A673 (cell line): Measurements from ENCODE around the gene FKBP2. TPM values are rescaled to one million over a fixed set of nuclear protein-coding genes. Genes with fewer than 3 reads are reported as not detected.

Source experiments
- BruUV-seq: library from RNA; stranded (reverse); fragments of 400-500 nt; replicated peaks from 2 replicates; lab custom pipeline; 2021; lab: Mats Ljungman, UMichigan
- CTCF ChIA-PET: fragments of 300-600 bp; sonication (Branson Sonifier 250); formaldehyde crosslinking; loops from one replicate; lab custom pipeline; 2022; ENCODE audit warnings: antibody characterized with exemption; lab: Charles Lee
- POLR2A ChIA-PET: fragments of 300-600 bp; sonication (Branson Sonifier 250); formaldehyde crosslinking; loops from one replicate; lab custom pipeline; 2022; ENCODE audit warnings: antibody characterized with exemption; ENCODE audit not compliant: low non-redundant PET; lab: Charles Lee
- DNase-seq: peaks from one replicate; pipeline ENCODE4 v3.0.0-alpha.2; 2015; ENCODE audit warnings: low spot score
- H3K27ac ChIP-seq: fragments of 200-600 bp; sonication (generic); 2 replicates; pipeline ENCODE4 v1.5.1; 2016; ENCODE audit warnings: mixed run types, low read depth, mild to moderate bottlenecking, mixed read lengths, antibody characterized with exemption, low read length; ENCODE audit not compliant: poor library complexity, severe bottlenecking
- H3K27me3 ChIP-seq: fragments of 200-600 bp; sonication (generic); replicated peaks from 2 replicates; pipeline ENCODE4 v1.6.1; 2017; ENCODE audit warnings: mixed run types, low read depth, mild to moderate bottlenecking, mixed read lengths, antibody characterized with exemption, low read length; ENCODE audit not compliant: insufficient read depth, poor library complexity
- H3K36me3 ChIP-seq: fragments of 200-600 bp; sonication (generic); 2 replicates; pipeline ENCODE4 v1.6.1; 2016; ENCODE audit warnings: mixed run types, mild to moderate bottlenecking, mixed read lengths, antibody characterized with exemption, low read length; ENCODE audit not compliant: insufficient read depth, poor library complexity, severe bottlenecking
- H3K4me1 ChIP-seq: fragments of 200-600 bp; sonication (generic); 2 replicates; pipeline ENCODE4 v1.6.1; 2017; ENCODE audit warnings: mixed run types, mild to moderate bottlenecking, mixed read lengths, antibody characterized with exemption, low read length; ENCODE audit not compliant: insufficient read depth, poor library complexity, severe bottlenecking
- H3K4me3 ChIP-seq: fragments of 200-600 bp; sonication (generic); 2 replicates; pipeline ENCODE4 v1.5.1; 2016; ENCODE audit warnings: low read depth, mixed run types, mild to moderate bottlenecking, mixed read lengths, low read length; ENCODE audit not compliant: poor library complexity, severe bottlenecking
- H3K9me3 ChIP-seq: fragments of 200-600 bp; sonication (generic); 2 replicates; pipeline ENCODE4 v1.6.1; 2016; ENCODE audit warnings: mixed run types, low read depth, mild to moderate bottlenecking, mixed read lengths, antibody characterized with exemption, low read length; ENCODE audit not compliant: poor library complexity, severe bottlenecking
- EZH2 ChIP-seq: fragments of 200-600 bp; sonication (generic); IDR thresholded peaks from 2 replicates; pipeline ENCODE4 v1.6.1; 2017; ENCODE audit warnings: borderline replicate concordance, low read depth, mild to moderate bottlenecking, mixed read lengths, antibody characterized with exemption, low read length; ENCODE audit not compliant: poor library complexity, severe bottlenecking
- intact Hi-C: fragments of 100-400 bp; cut with micrococcal nuclease; formaldehyde crosslinking; loops from one replicate; pipeline ENCODE4 v1.10.0; 2022; ENCODE audit not compliant: unreplicated experiment
- total RNA-seq: library from RNA; stranded (reverse); gene quantifications from 2 replicates; pipeline ENCODE4 v1.2.3, GENCODE V29; 2021
- TF ChIP-seq, protein P1 (sequence below): fragments of 300-800, 200-600 bp; sonication (generic); conservative IDR thresholded peaks from 2 replicates; pipeline ENCODE4 v1.5.1; 2017; ENCODE audit warnings: low read depth, mild to moderate bottlenecking, antibody characterized with exemption, low read length, moderate library complexity, mixed read lengths

The FKBP2 gene
- total RNA-seq, 1 experiment from 2014 or later = 57.5 TPM

DNA sequence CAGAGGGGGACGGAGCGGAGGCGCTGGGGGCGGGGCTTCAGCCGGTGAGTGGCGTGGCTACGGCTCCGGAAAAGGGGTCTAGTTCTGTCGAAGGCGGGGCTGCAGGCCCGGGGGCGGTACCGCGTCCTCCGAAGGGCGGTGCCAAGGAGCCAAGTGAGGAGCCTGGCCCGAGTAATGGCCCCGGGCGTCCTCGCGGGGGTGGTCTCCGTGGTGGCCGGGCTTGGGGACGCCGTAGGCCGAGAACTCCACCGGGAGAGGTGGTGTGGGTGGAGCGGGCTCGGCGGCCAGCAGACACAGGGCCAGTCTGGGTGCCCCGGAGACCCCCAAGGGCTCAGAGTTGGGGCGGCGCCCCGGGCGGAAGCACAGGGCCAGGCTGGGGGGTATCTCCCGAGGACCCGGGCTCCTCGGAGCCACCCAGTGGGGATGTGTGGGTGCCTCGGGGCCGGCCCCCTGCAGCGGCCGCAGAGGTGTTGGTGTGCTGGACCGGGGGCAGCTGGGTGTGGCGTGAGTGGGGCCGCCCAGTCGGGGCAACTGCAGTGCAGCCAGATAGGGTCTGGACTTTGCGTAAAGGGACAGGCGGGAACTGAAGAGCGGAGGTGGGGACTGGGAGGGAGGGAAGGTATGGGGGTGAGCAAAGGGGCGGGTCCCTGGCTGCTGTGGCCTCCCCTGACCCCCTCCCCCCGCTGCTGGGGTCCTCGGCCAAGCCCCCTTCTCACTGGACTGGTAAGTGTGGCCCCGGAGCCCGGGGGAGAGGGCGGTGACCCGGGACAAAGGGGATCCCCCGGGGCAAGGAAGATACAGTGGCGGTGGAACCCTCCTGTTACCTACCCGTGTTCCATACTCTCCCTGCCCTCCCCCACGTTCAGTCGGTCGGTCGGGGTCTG lies 838 bp downstream of the FKBP2 start:
- no peak for TF ChIP-seq EZH2
- TF ChIP-seq, protein P1, sequence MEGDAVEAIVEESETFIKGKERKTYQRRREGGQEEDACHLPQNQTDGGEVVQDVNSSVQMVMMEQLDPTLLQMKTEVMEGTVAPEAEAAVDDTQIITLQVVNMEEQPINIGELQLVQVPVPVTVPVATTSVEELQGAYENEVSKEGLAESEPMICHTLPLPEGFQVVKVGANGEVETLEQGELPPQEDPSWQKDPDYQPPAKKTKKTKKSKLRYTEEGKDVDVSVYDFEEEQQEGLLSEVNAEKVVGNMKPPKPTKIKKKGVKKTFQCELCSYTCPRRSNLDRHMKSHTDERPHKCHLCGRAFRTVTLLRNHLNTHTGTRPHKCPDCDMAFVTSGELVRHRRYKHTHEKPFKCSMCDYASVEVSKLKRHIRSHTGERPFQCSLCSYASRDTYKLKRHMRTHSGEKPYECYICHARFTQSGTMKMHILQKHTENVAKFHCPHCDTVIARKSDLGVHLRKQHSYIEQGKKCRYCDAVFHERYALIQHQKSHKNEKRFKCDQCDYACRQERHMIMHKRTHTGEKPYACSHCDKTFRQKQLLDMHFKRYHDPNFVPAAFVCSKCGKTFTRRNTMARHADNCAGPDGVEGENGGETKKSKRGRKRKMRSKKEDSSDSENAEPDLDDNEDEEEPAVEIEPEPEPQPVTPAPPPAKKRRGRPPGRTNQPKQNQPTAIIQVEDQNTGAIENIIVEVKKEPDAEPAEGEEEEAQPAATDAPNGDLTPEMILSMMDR = no peak
- ChIA-PET CTCF (interaction anchor here (0.7 to 0.8 kb wide), 2 partner anchors 60 to 63 kb away, joined by 3 read pairs; no protein-coding TSS in a partner anchor), POLR2A (no interaction called here)
- no peaks in the 10 kb centered on the region for H3K9me3 ChIP-seq
- H3K4me1 ChIP-seq = peaks cover 9% of the 10 kb centered on the region
- H3K36me3 ChIP-seq = peaks cover 27% of the 10 kb centered on the region
- H3K4me3 ChIP-seq = peak overlapping the region; percentile 86
- peak overlapping the region; percentile 91 for H3K27ac ChIP-seq
- BruUV-seq = TSS peak; percentile 55
- peak; percentile 55 for DNase-seq
- no peaks in the 10 kb centered on the region for H3K27me3 ChIP-seq
- intact Hi-C loops = loop anchor here (2.0 kb wide), 1 partner anchor 63 kb away; the partner anchor contains the start of gene ESRRA

DNA sequence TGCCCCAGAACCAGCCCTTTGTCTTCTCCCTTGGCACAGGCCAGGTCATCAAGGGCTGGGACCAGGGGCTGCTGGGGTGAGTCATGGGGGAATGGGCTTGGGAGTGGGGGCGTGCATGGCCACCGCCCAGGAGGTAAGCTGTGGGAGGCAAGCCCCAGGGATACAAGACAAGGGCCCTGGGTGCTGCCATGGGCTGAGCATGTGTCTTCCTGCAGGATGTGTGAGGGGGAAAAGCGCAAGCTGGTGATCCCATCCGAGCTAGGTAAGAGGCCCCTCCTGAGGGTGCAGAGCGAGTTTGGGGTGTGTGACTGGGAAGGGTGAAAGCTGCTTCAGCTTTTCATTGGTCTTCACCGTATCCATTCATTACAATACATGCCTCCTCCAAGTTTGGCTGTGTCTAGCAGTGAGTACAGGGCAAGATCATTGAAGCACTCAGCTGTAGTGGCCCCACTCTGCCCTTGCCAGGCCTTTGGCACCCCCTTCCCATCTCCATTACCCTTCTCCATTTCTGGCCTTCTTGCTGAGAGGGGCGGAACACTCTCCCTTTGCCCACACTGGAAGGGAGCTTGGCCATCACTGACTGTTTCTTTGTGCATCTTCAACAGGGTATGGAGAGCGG lies 2.5 kb downstream of the FKBP2 start:
- no peak for TF ChIP-seq EZH2
- TF ChIP-seq, protein P1 = no peak
- H3K9me3 ChIP-seq = no peaks in the 10 kb centered on the region
- ChIA-PET POLR2A (interaction anchor here (0.6 kb wide), 1 partner anchor 520 kb away, joined by 5 read pairs; no protein-coding TSS in a partner anchor), CTCF (no interaction called here)
- H3K4me1 ChIP-seq = peaks cover 16% of the 10 kb centered on the region
- BruUV-seq = no TSS peak
- H3K27ac ChIP-seq = no peak overlapping the region
- H3K27me3 ChIP-seq = no peaks in the 10 kb centered on the region
- intact Hi-C loops = no loop called here
- DNase-seq = no peak
- H3K4me3 ChIP-seq = no peak overlapping the region
- peaks cover 16% of the 10 kb centered on the region for H3K36me3 ChIP-seq

DNA sequence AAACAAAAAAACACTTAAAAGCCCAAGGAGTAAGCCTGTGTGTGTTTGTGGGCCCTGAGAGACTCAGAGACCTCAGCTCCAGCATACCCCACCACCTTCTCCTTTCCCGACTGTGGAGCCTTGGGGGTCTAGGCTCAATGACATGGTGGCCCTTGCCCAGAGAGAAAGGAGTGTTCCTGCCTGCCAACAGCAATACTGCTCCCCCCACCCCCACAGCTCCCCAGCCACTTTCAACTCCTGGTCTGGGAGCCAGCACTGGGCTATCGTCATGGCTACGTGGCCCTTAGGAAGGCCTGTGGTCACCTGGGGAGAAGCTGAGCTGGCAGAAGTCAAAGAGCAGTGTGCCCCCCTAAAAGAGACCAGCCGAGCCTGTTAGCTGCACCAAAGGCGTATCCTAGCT lies 3.2 kb downstream of the FKBP2 start:
- Histone ChIP-seq H3K4me1 (peaks cover 16% of the 10 kb centered on the region), H3K27ac (no peak overlapping the region), H3K4me3 (no peak overlapping the region), H3K9me3 (no peaks in the 10 kb centered on the region), H3K36me3 (peaks cover 12% of the 10 kb centered on the region), H3K27me3 (no peaks in the 10 kb centered on the region)
- no peak for DNase-seq
- intact Hi-C loops = no loop called here
- ChIA-PET POLR2A (interaction anchor here (0.6 kb wide), 1 partner anchor 520 kb away, joined by 5 read pairs; no protein-coding TSS in a partner anchor), CTCF (no interaction called here)
- no TSS peak for BruUV-seq
- TF ChIP-seq, protein P1 = no peak
